NCI-H345 treated with DMSO at 0.1 percent for 48 hours (cell line): Measurements from ENCODE around the gene TGM4.
"Not testable (repeated sequence)": the region's sequence is repeated elsewhere in the genome, so short reads cannot be mapped to it uniquely, and the experiment has no call there.

ENCODE experiments used
- DNase-seq: peaks from one replicate; lab custom pipeline; 2025; ENCODE audit not compliant: unreplicated experiment; lab: John Stamatoyannopoulos, UW

TGM4 gene

GRCh38 chr3:44913868-44914468 lies 39.6 kb downstream of the TGM4 start:
- peak; percentile 26 for DNase-seq

- no peak for DNase-seq
These were observed 40.5 kb downstream of the TGM4 start for GRCh38 chr3:44914936-44915335.

DNA sequence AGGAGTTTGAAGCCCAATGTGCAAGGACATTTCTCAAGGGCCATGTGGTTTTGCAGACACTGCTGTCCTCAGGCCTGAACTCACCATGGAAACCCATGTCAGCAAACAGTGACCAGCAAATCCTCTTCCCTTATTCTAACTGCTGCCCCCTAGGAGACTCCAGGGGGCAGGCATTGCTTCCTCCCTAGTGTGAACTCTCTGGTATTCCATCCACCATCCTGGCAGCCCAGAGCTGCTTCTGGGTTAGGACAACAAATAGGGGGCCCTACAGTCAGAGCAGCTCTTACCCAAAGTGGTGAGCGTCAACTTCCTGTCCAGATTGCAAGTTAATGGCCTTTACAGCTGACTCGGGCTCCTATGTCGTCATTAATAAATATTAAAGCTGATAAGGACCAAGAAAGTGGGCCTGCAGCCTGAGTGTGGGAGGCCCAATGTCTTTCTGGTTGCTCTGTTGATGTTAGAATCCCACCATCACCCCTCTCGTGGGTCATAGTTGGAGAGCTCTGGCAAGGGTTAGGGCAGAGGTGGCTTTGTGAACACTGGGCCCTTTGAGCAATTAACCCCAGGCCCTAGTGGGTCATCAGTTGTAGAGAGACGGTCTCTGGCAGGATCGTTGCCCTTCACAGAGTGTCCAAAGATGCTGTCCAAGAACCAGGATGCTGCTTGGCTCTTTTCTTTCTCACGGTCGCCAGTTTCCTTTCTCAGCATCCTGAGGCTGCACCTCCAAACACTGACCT lies 41.5 kb downstream of the TGM4 start:
- DNase-seq = no peak

GRCh38 chr3:44918087-44918486 lies 43.7 kb downstream of the TGM4 start:
- no peak for DNase-seq

DNA sequence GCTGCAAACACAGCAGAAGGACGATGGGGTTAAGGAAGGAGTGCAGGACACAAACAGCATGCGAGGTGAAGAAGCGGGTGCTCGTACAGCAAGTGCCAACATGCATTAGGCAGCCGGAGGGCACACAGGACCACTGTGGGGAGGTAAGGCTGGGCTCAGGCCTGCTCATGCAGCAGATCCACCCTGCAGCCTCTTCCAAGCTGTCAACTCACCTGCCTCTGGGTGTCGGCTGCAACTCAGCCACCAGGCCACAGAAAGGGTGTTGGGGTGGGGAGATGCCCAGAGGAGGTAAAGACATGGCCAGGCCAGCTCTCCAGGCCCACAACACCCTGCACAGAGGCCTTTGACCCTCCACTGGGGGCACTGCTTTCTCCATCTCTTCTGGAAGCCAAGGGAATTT lies 44.2 kb downstream of the TGM4 start:
- DNase-seq = no peak

DNA sequence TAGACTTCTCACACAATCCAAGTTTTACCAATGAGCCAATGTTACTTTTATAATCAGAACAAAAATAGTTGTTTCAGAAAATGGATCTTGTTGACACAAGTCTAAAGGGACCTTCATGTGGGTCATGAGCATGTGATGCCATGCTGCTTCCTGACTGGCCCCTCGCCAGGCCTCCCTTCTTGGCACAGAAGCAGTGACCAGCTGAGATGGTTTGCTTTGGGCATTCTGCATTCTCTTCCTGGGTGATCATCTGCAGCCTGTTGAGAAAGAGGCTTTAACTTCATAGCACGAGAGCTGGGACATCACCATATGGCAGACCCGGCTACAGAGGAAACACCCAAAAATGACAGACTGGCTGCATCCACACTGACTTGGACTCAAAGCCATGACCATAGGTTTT lies 45.7 kb downstream of the TGM4 start:
- no peak for DNase-seq

- DNase-seq = no peak
These were observed 49.4 kb downstream of the TGM4 start for GRCh38 chr3:44923632-44924456.

- DNase-seq = no peak
These were observed 50.2 kb downstream of the TGM4 start for GRCh38 chr3:44924457-44925084.

DNA sequence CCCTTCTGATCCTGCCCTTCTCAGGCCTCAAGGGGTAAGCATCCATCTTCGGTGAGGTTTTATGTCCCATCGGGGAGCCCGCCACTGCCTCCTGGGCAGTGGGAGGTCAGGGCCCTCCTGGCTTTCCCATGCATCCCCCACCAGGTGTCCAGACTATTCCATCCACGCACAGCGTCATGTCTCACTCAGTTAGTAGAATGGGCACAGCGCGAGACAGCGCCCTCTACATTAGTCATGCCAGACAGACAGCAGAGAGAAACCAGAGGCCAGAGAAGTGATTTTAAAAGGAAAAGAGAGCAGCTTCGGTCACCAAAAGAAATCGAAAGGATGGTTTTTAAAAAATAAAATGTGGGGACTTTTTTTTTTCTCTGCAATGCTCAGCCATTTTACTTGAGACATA lies 51.8 kb downstream of the TGM4 start:
- no peak for DNase-seq

DNA sequence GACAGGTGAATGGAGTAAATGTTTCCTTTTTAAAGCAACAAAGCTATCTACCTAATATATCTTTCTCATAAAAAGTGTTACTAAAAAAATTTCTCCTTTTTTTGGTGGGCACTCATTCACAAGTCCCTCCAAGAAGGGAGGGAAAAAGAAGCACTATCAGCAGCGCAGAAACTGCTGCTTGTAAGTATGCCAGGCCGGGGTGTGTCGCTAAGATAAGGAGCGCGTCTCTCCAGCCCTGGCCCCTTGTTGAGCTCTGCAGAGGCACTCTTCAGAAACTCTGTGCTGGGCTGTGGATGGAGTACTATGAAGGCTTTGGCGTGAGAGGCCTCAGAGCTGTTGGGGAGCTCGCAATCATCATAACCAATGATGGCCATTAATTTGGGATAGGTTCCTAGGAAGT lies 52.5 kb downstream of the TGM4 start:
- DNase-seq = no peak

DNA sequence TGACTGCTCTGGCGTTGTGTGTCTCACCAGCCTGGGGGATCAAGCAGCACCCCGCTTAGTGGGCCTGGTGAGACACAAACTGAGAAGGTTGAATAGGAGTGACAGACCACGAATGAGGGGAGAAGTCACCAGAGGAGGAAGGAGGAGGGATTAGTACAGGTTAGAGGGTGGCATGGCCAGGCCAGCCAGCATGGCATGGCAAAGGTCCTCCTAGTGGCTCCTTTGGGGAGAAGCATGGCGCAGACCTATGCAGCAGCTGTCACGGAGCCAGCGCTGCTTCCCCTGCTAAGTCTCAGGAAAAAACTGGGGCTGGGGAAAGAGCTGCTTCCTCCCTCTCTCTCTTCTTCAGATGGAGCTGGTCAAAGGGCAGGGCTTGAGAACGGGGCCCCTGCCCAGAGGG lies 53.0 kb downstream of the TGM4 start:
- no peak for DNase-seq

DNA sequence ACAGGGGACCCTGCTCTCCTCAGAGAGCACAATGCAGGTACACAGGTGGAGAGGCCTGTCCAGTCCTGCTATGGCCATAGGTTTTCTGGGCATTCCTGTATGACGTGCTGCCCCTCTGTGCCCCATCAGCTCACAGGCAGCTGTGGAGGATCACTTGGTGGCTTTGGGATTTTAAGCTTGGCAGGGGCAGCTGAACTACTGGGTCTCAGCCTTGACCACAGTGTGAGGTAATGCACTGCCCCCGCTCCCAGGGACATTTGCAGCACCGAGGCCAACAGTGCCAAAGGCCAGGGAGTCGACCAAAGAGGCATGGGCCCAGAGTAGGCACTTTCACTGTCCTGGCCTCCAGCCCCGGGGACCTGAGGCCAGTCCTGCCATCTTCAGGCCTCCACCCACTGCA lies 55.4 kb downstream of the TGM4 start:
- no peak for DNase-seq

GRCh38 chr3:44930911-44931310 lies 56.5 kb downstream of the TGM4 start:
- no peak for DNase-seq

GRCh38 chr3:44931791-44932190 lies 57.4 kb downstream of the TGM4 start:
- DNase-seq = no peak

GRCh38 chr3:44932271-44932670 lies 57.9 kb downstream of the TGM4 start:
- DNase-seq = no peak

- DNase-seq = no peak
These were observed 58.9 kb downstream of the TGM4 start for GRCh38 chr3:44932986-44933944.

DNA sequence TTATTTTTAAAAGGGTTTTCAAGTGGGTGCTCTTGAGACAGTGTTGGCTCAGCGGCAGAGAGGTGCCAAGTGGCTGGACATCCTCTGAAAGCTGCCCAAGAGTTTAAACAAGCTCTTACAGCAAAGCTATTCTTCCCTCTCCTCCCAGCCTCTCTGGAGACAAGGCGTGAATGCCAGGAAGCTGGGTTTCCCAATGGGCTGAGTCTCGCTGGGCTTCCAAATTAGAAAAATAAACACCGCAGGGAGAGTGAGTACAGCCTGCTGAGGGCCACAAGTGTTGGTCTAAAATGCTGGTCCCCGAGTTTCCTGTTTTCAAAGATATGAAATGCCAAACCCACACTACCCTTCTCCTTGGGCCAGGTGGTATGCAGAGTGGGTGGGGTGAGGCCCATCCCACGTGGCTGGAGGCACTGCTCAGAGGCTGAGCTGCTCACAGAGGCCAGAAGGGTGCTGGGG lies 65.2 kb downstream of the TGM4 start:
- DNase-seq = no peak

GRCh38 chr3:44942202-44942921 lies 68.0 kb downstream of the TGM4 start:
- no peak for DNase-seq

- no peak for DNase-seq
These were observed 73.8 kb downstream of the TGM4 start for GRCh38 chr3:44948239-44948638.

- DNase-seq = not testable (repeated sequence)
These were observed 75.4 kb downstream of the TGM4 start for GRCh38 chr3:44949770-44950169.
